AG08395 (cell line): ENCODE results near the gene SLC2A6.
A peak's percentile ranks its signal among the peaks of the same experiment; 100 is the strongest.
"Not testable (repeated sequence)": the region's sequence is repeated elsewhere in the genome, so short reads cannot be mapped to it uniquely, and the experiment has no call there.

ENCODE experiments used
- DNase-seq: peaks from one replicate; pipeline ENCODE4 v3.0.0; 2012; ENCODE audit warnings: mixed read lengths, low spot score

SLC2A6 gene

GRCh38 chr9:133460405-133461175, 18.3 kb downstream of the SLC2A6 start:
- DNase-seq = peak; percentile 13

- peak; percentile 97 for DNase-seq
Observed at GRCh38 chr9:133459476-133460404, 19.2 kb downstream of the SLC2A6 start, which contains the start of gene CACFD1. Gene CACFD1, plus strand, starts transcription at chr9:133459978. Its CDS starts 89 bp downstream, at chr9:133460067.

DNA sequence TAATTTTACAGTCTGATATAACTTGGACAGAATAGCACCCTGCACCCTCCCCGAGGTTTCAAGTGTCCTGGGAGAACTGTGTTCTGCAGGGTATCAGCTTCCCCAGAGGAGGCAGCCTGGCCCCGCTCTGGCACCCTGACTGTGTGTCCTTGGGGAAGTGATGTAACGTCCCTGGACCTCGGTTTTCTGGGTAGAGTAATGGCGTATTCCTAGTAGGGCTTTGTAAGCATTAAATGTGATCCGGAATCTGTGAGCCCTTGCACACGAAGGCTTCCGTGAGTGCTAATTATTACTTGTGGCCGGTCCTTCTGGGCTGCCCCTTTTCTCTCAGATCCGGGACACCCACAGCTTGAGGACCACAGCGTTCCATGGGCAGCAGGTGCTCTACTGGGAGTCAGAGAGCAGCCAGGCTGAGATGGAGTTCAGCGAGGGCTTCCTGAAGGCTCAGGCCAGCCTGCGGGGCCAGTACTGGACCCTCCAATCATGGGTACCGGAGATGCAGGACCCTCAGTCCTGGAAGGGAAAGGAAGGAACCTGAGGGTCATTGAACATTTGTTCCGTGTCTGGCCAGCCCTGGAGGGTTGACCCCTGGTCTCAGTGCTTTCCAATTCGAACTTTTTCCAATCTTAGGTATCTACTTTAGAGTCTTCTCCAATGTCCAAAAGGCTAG, 20.1 kb downstream of the SLC2A6 start:
- no peak for DNase-seq

GRCh38 chr9:133457748-133458147, 21.2 kb downstream of the SLC2A6 start:
- no peak for DNase-seq

- DNase-seq = no peak
Observed at GRCh38 chr9:133457233-133457632, 21.7 kb downstream of the SLC2A6 start.

- DNase-seq = no peak
Observed at GRCh38 chr9:133456409-133456808, 22.5 kb downstream of the SLC2A6 start.

DNA sequence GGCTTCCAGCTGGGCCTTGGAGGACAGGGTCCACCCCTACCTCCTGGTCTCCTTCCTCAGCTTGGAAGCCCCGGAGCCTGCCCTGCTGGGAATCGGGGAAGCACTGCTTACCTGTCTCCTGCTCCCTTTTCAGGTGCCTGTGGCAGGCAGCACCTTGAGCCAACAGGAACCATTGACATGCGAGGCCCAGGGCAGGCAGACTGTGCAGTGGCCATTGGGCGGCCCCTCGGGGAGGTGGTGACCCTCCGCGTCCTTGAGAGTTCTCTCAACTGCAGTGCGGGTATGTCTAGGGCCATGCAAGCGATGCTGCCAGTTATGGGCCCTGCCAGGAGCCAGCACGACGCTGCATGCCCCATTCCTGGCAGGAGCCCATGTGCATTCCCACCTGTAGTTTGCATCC, 23.0 kb downstream of the SLC2A6 start:
- no peak for DNase-seq

DNA sequence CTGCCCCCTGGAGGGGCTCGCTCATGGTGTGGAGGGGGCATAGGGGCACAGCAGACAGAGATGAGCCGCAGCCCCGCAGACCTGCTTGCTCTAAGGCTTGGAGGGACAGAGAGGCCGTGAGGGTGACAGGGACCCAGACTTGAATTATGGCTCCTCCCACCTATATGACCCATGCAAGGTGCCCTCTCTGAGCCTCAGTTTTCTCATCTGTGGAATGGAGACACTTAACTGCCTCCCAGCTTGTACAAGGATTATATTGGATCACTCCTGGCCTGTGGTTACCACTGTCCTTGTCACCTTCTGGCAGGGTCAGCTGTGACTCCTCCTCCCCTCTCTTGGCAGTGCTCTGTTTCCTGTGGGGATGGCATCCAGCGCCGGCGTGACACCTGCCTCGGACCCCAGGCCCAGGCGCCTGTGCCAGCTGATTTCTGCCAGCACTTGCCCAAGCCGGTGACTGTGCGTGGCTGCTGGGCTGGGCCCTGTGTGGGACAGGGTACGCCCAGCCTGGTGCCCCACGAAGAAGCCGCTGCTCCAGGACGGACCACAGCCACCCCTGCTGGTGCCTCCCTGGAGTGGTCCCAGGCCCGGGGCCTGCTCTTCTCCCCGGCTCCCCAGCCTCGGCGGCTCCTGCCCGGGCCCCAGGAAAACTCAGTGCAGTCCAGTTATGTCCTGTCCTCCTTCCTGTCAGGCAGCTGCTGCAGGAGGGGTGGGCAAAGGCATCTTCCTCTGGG, 23.8 kb downstream of the SLC2A6 start:
- no peak for DNase-seq

- DNase-seq = no peak
Observed at GRCh38 chr9:133454325-133454724, 24.6 kb downstream of the SLC2A6 start.

- no peak for DNase-seq
Observed at GRCh38 chr9:133453651-133454050, 25.2 kb downstream of the SLC2A6 start.

DNA sequence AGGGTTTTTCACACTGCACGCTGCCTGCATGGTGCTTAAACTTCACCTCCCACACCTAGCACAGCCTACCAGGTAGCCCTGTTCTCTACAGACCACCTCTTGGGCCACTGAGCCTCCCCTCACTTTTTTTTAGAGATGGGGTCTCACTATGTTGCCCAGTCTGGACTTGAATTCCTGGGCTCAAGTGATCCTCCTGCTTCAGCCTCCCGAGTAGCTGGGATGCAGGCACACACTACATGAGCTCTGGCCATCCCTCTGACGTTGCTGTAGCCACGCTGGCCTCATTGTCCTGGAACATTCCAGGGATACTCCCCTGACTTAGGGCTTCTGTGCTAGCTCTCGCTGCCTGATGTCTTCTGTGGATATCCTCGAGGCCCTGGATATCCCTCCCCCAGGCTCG, 26.3 kb downstream of the SLC2A6 start:
- DNase-seq = no peak

DNA sequence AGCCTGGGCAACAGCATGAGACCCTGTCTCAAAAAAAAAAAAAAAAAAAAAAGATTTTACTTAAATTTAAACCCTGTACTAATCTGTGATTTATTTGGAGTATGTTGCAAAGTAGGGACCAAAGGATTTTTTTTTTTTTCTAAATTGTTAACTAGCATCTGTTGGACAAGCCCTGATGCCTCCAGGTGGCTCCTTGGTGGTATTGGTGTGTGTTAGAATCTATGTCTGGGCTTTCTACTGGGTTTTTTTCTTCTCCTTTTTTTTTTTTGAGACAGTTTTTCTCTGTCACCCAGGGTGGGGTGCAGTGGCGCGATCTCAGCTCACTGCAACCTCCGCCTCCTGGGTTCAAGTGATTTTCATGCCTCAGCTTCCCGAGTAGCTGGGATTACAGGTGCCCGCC, 27.0 kb downstream of the SLC2A6 start:
- not testable (repeated sequence) for DNase-seq

DNA sequence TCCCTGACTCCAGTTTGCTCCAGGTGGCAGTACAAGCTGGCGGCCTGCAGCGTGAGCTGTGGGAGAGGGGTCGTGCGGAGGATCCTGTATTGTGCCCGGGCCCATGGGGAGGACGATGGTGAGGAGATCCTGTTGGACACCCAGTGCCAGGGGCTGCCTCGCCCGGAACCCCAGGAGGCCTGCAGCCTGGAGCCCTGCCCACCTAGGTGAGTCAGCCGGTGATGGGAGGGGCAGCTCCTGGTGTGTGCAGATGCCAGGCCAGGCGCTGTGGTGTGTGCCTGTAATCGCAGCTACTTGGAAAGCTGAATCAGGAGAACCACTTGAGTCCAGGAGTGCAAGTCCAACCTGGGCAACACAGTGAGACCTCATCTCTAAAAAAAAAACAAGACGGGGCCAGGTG, 29.1 kb downstream of the SLC2A6 start:
- no peak for DNase-seq

- no peak for DNase-seq
Observed at GRCh38 chr9:133448487-133448972, 30.4 kb downstream of the SLC2A6 start.

GRCh38 chr9:133445293-133445969, 33.5 kb downstream of the SLC2A6 start:
- no peak for DNase-seq

GRCh38 chr9:133443982-133444381, 34.9 kb downstream of the SLC2A6 start:
- no peak for DNase-seq

- no peak for DNase-seq
Observed at GRCh38 chr9:133443248-133443647, 35.7 kb downstream of the SLC2A6 start.

- no peak for DNase-seq
Observed at GRCh38 chr9:133441571-133441970, 37.3 kb downstream of the SLC2A6 start.

- no peak for DNase-seq
Observed at GRCh38 chr9:133440874-133441273, 38.0 kb downstream of the SLC2A6 start.

DNA sequence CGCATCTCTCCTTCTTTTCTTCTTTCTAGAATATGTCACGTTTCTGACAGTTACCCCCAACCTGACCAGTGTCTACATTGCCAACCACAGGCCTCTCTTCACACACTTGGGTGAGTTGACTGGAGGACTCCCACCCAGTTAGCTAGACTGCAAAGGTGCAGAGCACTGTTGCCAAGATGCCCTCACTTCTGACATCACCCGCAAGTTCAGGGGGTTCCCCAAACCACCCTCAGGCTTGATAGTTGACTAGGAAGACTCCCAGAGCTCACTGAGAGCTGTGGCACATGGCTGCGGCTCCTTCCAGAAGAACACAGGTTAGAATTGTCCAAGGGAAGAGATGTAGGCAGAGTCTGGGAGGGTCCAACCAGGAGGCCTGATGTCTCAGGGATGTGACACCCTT, 39.6 kb downstream of the SLC2A6 start:
- no peak for DNase-seq
